ENCODE measurements around the gene PTTG1.

GRCh38 chr5:160450164-160450932 lies 28.7 kb downstream of the PTTG1 start:
- TF ChIP-seq CTCF (IDR thresholded peaks at IDR 0.05) (no peak), POLR2A (IDR thresholded peaks at IDR 0.05) (no peak), POLR2AphosphoS5 (IDR thresholded peaks at IDR 0.05) (no peak), EP300 (IDR thresholded peaks at IDR 0.05) (no peak)
